Activated CD4-positive, CD25-positive, alpha-beta regulatory T cell treated with anti-CD3 and anti-CD28 coated beads, Interleukin-2, amount 50 U/mL, for 72 hours (primary cell): ENCODE measurements around the gene ZEB1.

Experiments
- DNase-seq: peaks from one replicate; pipeline ENCODE4 v3.0.0; 2021

ZEB1 gene

GRCh38 chr10:31318854-31319601 is at the start of gene ZEB1:
Gene ZEB1 (plus strand): TSS chr10:31319216. CDS start chr10:31319235, 19 bp downstream.
- DNase-seq = peak; percentile 84

GRCh38 chr10:31270954-31271353 is 48.1 kb upstream of the ZEB1 start:
- DNase-seq = no peak

- DNase-seq = no peak
These were observed 46.2 kb upstream of the ZEB1 start for GRCh38 chr10:31272841-31273240.

GRCh38 chr10:31273789-31274188 is 45.2 kb upstream of the ZEB1 start:
- no peak for DNase-seq

- no peak for DNase-seq
These were observed 44.7 kb upstream of the ZEB1 start for GRCh38 chr10:31274310-31274709.

- no peak for DNase-seq
These were observed 40.6 kb upstream of the ZEB1 start for GRCh38 chr10:31278279-31278941.

GRCh38 chr10:31280972-31281371 is 38.0 kb upstream of the ZEB1 start:
- no peak for DNase-seq

- DNase-seq = no peak
These were observed 31.0 kb upstream of the ZEB1 start for GRCh38 chr10:31288001-31288400.

- no peak for DNase-seq
These were observed 30.1 kb upstream of the ZEB1 start for GRCh38 chr10:31288962-31289361.

- no peak for DNase-seq
These were observed 28.6 kb upstream of the ZEB1 start for GRCh38 chr10:31290386-31290785.

GRCh38 chr10:31291123-31291522 is 27.9 kb upstream of the ZEB1 start:
- no peak for DNase-seq

GRCh38 chr10:31294558-31294957 is 24.5 kb upstream of the ZEB1 start:
- DNase-seq = no peak

- no peak for DNase-seq
These were observed 22.3 kb upstream of the ZEB1 start for GRCh38 chr10:31296754-31297153.

- no peak for DNase-seq
These were observed 19.9 kb upstream of the ZEB1 start for GRCh38 chr10:31299119-31299518.

GRCh38 chr10:31303212-31303611 is 15.8 kb upstream of the ZEB1 start:
- no peak for DNase-seq

- no peak for DNase-seq
These were observed 14.6 kb upstream of the ZEB1 start for GRCh38 chr10:31304291-31304970.

GRCh38 chr10:31313396-31313795 is 5.6 kb upstream of the ZEB1 start:
- no peak for DNase-seq

- no peak for DNase-seq
These were observed 4.5 kb upstream of the ZEB1 start for GRCh38 chr10:31314256-31315150.

GRCh38 chr10:31315453-31315852 is 3.6 kb upstream of the ZEB1 start:
- no peak for DNase-seq

- no peak for DNase-seq
These were observed 1.8 kb upstream of the ZEB1 start for GRCh38 chr10:31317171-31317570.

- DNase-seq = peak; percentile 76
These were observed 1.2 kb upstream of the ZEB1 start for GRCh38 chr10:31317652-31318381.

GRCh38 chr10:31318382-31318853 is 598 bp upstream of the ZEB1 start:
- peak; percentile 75 for DNase-seq
